ENCODE results near the gene MATCAP1. TPM values are rescaled to one million over a fixed set of nuclear protein-coding genes. Genes with fewer than 3 reads are reported as not detected.
A peak's percentile ranks its signal among the peaks of the same experiment; 100 is the strongest.

Gene MATCAP1
- total and polyA plus RNA-seq, 2 donors (not counting 1 experiment from before 2014, with no cell fraction given) = 16.6 to 28.4 TPM

DNA sequence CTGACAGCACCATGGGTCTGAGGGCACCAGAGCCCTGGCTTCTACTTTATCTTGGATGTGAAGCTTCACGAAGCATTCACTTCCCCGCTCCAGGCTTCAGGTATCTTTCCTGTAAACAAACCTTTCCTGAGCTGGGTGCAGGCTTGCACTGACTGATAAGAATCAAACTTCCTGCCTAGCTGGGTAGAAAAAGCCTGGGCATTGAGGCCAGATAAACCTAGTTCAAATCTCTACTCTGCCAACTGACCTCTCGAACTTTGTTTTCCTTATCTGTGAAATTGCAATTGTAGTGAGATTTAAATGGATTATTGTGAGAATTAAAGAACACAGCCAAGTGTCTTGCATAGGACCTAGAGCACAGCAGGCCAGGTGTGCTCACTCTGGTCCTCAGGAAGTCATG lies 40.2 kb upstream of the MATCAP1 start:
- no peak overlapping the region for H3K4me3 ChIP-seq (replicated peaks in 1 of 4; ENCODE audit: control extremely low read depth in 1 of 4, insufficient read depth in 1 of 4, low read depth in 3 of 4, low read length in 4 of 4)
- H3K36me3 ChIP-seq (ENCODE audit: control insufficient read depth, insufficient read depth, low read length) = peaks cover 4% of the 10 kb centered on the region
- no peak overlapping the region for H3K27ac ChIP-seq (ENCODE audit: insufficient read depth, low read length)
- H3K9ac ChIP-seq (ENCODE audit: insufficient read depth, low read length) = no peak overlapping the region
- peaks cover 6% of the 10 kb centered on the region for H3K4me1 ChIP-seq (ENCODE audit: control insufficient read depth, extremely low read depth, insufficient read depth, low read length)
- H4K20me1 ChIP-seq (ENCODE audit: control insufficient read depth, extremely low read depth, insufficient read depth, low read length) = no peaks in the 10 kb centered on the region
- no peak for DNase-seq (ENCODE audit: low read depth in 2 of 2)
- no peaks in the 10 kb centered on the region for H3K27me3 ChIP-seq (ENCODE audit: control insufficient read depth, insufficient read depth, low read length)
- H3K4me2 ChIP-seq (ENCODE audit: extremely low read depth, insufficient read depth, low read length) = no peak overlapping the region
- peaks cover 24% of the 10 kb centered on the region for H3K79me2 ChIP-seq (ENCODE audit: control insufficient read depth, insufficient read depth, low read length)
- no peaks in the 10 kb centered on the region for H3K9me3 ChIP-seq (ENCODE audit: control insufficient read depth, insufficient read depth, low read depth, low read length)
- no peak for TF ChIP-seq EZH2 (IDR thresholded peaks at IDR 0.05; ENCODE audit: low read length, missing control alignments)
- H2AFZ ChIP-seq (ENCODE audit: low read length) = no peak overlapping the region

- no peaks in the 10 kb centered on the region for H3K36me3 ChIP-seq (ENCODE audit: control insufficient read depth, insufficient read depth, low read length)
- DNase-seq (ENCODE audit: low read depth in 2 of 2) = no peak
- no peak overlapping the region for H3K27ac ChIP-seq (ENCODE audit: insufficient read depth, low read length)
- peak overlapping the region; percentile 5 for H2AFZ ChIP-seq (ENCODE audit: low read length)
- H3K9ac ChIP-seq (ENCODE audit: insufficient read depth, low read length) = no peak overlapping the region
- no peak for TF ChIP-seq EZH2 (IDR thresholded peaks at IDR 0.05; ENCODE audit: low read length, missing control alignments)
- TF ChIP-seq CTCF (conservative IDR thresholded peaks at IDR 0.05 in 1 of 2, IDR thresholded peaks at IDR 0.05 in 1 of 2; ENCODE audit: low read depth in 1 of 2, low read length in 2 of 2) = no peak
- no peaks in the 10 kb centered on the region for H3K27me3 ChIP-seq (ENCODE audit: control insufficient read depth, insufficient read depth, low read length)
- no peaks in the 10 kb centered on the region for H4K20me1 ChIP-seq (ENCODE audit: control insufficient read depth, extremely low read depth, insufficient read depth, low read length)
- no peaks in the 10 kb centered on the region for H3K79me2 ChIP-seq (ENCODE audit: control insufficient read depth, insufficient read depth, low read length)
- H3K4me1 ChIP-seq (ENCODE audit: control insufficient read depth, extremely low read depth, insufficient read depth, low read length) = peaks cover 6% of the 10 kb centered on the region
- H3K4me3 ChIP-seq (replicated peaks in 1 of 4; ENCODE audit: control extremely low read depth in 1 of 4, insufficient read depth in 1 of 4, low read depth in 3 of 4, low read length in 4 of 4) = no peak overlapping the region
- no peaks in the 10 kb centered on the region for H3K9me3 ChIP-seq (ENCODE audit: control insufficient read depth, insufficient read depth, low read depth, low read length)
- no peak overlapping the region for H3K4me2 ChIP-seq (ENCODE audit: extremely low read depth, insufficient read depth, low read length)
Measured at GRCh38 chr16:67216612-67217490, 33.1 kb upstream of the MATCAP1 start.

GRCh38 chr16:67215706-67216105 lies 31.9 kb upstream of the MATCAP1 start:
- H3K4me1 ChIP-seq (ENCODE audit: control insufficient read depth, extremely low read depth, insufficient read depth, low read length) = peaks cover 6% of the 10 kb centered on the region
- no peak for TF ChIP-seq CTCF (conservative IDR thresholded peaks at IDR 0.05 in 1 of 2, IDR thresholded peaks at IDR 0.05 in 1 of 2; ENCODE audit: low read depth in 1 of 2, low read length in 2 of 2)
- no peak for TF ChIP-seq EZH2 (IDR thresholded peaks at IDR 0.05; ENCODE audit: low read length, missing control alignments)
- H3K4me3 ChIP-seq (replicated peaks in 1 of 4; ENCODE audit: control extremely low read depth in 1 of 4, insufficient read depth in 1 of 4, low read depth in 3 of 4, low read length in 4 of 4) = no peak overlapping the region
- H3K4me2 ChIP-seq (ENCODE audit: extremely low read depth, insufficient read depth, low read length) = no peak overlapping the region
- H3K27ac ChIP-seq (ENCODE audit: insufficient read depth, low read length) = no peak overlapping the region
- H3K79me2 ChIP-seq (ENCODE audit: control insufficient read depth, insufficient read depth, low read length) = no peaks in the 10 kb centered on the region
- H3K27me3 ChIP-seq (ENCODE audit: control insufficient read depth, insufficient read depth, low read length) = no peaks in the 10 kb centered on the region
- H3K9ac ChIP-seq (ENCODE audit: insufficient read depth, low read length) = no peak overlapping the region
- H4K20me1 ChIP-seq (ENCODE audit: control insufficient read depth, extremely low read depth, insufficient read depth, low read length) = no peaks in the 10 kb centered on the region
- DNase-seq (ENCODE audit: low read depth in 2 of 2) = no peak
- no peaks in the 10 kb centered on the region for H3K9me3 ChIP-seq (ENCODE audit: control insufficient read depth, insufficient read depth, low read depth, low read length)
- no peaks in the 10 kb centered on the region for H3K36me3 ChIP-seq (ENCODE audit: control insufficient read depth, insufficient read depth, low read length)
- no peak overlapping the region for H2AFZ ChIP-seq (ENCODE audit: low read length)

All from fibroblast of lung (primary cell).